Measurements from ENCODE around the gene RSPO4.

DNA sequence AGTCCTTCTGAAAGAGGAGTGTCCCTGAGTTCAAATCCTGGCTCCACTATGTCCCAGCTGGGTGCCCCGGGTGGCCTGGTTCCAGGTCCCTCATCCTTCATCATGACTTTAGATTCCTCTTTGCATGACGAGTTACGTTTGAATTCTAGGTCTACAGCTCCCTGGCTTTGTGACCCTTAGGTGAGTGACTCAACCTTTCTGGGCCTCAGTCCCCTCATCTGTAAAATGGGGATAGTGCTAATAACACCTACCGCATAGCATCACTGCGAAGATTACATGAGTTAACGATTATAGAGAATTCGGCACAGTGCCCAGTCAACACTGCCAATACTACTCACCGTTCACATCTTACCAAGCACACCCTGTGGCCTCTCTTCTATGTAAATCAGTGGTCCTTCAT is 39.4 kb downstream of the RSPO4 start:
- no peak for TF ChIP-seq EZH2 (IDR thresholded peaks at IDR 0.05; ENCODE audit: insufficient read depth, poor library complexity, severe bottlenecking)
- TF ChIP-seq EZH2phosphoT487 (IDR thresholded peaks at IDR 0.05; ENCODE audit: insufficient read depth, low read depth), result no peak

Measured in GM23248 (cell line).